ENCODE measurements around the gene DHX40.

- TF ChIP-seq, protein P1, sequence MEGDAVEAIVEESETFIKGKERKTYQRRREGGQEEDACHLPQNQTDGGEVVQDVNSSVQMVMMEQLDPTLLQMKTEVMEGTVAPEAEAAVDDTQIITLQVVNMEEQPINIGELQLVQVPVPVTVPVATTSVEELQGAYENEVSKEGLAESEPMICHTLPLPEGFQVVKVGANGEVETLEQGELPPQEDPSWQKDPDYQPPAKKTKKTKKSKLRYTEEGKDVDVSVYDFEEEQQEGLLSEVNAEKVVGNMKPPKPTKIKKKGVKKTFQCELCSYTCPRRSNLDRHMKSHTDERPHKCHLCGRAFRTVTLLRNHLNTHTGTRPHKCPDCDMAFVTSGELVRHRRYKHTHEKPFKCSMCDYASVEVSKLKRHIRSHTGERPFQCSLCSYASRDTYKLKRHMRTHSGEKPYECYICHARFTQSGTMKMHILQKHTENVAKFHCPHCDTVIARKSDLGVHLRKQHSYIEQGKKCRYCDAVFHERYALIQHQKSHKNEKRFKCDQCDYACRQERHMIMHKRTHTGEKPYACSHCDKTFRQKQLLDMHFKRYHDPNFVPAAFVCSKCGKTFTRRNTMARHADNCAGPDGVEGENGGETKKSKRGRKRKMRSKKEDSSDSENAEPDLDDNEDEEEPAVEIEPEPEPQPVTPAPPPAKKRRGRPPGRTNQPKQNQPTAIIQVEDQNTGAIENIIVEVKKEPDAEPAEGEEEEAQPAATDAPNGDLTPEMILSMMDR (IDR thresholded peaks at IDR 0.05), result no peak
- TF ChIP-seq POLR2A (IDR thresholded peaks at IDR 0.05), result no peak
Measured at GRCh38 chr17:59519132-59519531, 46.3 kb upstream of the DHX40 start.

Measured in adrenal gland (tissue), 5 donors.